NCI-H2196 treated with DMSO at 0.1 percent for 48 hours (cell line): ENCODE results near the gene KCNH3.
"Not testable (repeated sequence)": the region's sequence is repeated elsewhere in the genome, so short reads cannot be mapped to it uniquely, and the experiment has no call there.

Source experiments
- DNase-seq: peaks from one replicate; lab custom pipeline; 2025; ENCODE audit not compliant: unreplicated experiment; lab: John Stamatoyannopoulos, UW

KCNH3 gene

GRCh38 chr12:49525942-49526341 lies 12.9 kb upstream of the KCNH3 start:
- no peak for DNase-seq

- no peak for DNase-seq
Measured at GRCh38 chr12:49527361-49528130, 11.3 kb upstream of the KCNH3 start.

- DNase-seq: no peak
Measured at GRCh38 chr12:49529414-49529813, 9.4 kb upstream of the KCNH3 start.

DNA sequence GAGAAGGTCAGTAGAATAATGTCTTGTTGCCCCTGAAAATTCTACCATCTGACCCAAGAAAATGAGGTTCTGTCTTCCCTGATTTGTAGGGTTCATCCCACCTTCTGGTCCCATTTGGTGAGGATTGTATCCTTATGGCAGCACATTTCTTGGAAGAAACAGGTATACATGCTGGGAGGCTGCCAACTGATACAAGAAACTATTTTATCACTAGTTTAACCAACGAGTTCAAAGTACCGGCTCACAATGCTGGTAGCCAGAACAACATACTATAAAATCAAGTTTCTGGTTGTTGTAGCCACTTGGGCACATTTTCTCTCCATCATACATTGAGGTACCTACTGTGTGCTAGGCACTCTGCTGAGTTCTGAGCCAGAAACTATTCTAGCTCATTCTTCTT lies 7.1 kb upstream of the KCNH3 start:
- DNase-seq: no peak

DNA sequence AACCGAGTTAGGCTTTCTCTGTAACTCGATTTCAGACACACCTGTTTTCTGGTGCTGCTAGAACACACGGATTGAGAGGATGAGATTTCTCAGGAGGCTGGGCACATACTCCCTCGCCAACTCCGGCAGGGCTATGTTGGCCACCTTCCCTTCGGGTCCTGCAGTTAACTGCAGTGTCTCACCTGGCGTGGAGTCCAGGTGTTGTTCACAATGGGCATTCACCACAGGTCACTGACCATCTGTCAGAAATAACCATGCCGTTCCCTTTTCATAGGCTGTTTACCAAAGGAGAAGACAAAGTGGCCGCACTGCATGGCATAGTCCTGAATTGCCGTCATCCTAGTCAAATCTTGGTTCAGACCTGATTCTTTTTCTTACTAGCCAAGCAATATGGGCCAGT lies 5.5 kb upstream of the KCNH3 start:
- DNase-seq: no peak

DNA sequence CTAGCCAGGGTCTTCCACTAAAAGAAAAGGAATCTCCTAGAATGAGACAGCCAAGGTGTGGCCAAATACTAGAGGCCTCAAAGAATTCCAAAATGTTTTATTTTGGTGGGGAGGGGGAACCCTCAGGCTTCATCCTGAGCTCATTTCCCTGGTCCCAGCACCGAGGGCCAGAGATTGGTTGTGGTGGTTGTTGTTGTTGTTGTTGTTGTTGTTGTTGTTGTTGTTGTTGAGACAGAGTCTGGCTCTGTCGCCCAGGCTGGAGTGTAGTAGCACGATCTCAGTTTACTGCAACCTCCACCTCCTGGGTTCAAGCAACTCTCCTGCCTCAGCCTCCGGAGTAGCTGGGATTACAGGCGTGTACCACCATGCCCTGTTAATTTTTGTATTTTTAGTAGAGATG lies 4.7 kb upstream of the KCNH3 start:
- not testable (repeated sequence) for DNase-seq

- DNase-seq: no peak
Measured at GRCh38 chr12:49534731-49535278, 4.0 kb upstream of the KCNH3 start.

DNA sequence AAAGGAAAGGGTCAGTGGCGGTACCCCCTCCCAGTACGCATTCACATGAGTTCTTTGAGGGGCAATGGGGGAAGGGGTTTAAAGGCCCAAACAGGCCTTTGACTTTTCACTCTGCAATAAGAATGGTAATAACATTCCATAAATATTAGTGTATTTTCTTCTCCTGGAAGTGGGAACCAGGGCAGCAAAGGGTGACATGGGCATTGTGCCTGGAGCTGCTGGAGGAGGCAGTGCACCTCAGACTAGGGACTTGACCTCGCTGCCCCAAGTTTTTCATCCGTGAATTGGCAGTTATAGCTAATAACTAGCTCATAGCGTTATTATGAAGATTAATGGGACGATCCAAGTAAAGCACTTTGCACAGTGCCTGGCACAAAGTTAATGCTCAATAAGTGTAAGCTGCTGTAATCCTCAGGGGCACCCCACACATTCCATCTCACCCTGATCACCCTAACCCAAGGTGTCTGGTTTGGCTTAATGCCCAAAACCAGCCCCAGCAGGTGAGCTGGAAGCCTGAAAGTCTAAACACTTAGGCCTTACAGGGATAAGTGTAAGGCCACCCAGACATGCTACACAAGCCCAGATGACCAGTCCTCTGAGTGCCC lies 2.8 kb upstream of the KCNH3 start:
- no peak for DNase-seq

- DNase-seq: no peak
Measured at GRCh38 chr12:49536526-49537071, 2.2 kb upstream of the KCNH3 start.

DNA sequence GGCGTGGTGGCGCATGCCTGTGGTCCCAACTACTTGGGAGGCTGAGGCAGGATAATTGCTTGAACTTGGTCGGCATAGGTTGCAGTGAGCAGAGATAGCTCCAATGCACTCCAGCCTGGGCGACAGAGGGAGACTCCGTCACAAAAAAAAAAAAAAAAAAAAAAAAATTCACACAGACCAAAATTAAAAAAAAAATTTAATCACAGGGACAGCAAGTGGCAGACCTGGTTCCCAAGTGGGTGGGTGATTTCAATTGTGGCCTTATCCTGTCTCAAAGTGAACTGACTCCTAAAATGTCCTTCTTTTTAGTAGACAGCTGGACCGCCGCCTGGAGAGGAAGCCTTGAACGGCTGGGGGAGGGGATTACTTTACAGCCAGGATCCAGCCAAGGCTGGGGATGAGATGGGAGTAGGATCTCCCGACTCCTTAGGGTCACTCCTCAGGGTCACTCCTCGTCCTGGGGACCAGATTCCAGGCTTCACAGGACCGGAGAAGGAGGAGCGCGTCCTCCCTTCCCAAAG lies 1.5 kb upstream of the KCNH3 start:
- no peak for DNase-seq

DNA sequence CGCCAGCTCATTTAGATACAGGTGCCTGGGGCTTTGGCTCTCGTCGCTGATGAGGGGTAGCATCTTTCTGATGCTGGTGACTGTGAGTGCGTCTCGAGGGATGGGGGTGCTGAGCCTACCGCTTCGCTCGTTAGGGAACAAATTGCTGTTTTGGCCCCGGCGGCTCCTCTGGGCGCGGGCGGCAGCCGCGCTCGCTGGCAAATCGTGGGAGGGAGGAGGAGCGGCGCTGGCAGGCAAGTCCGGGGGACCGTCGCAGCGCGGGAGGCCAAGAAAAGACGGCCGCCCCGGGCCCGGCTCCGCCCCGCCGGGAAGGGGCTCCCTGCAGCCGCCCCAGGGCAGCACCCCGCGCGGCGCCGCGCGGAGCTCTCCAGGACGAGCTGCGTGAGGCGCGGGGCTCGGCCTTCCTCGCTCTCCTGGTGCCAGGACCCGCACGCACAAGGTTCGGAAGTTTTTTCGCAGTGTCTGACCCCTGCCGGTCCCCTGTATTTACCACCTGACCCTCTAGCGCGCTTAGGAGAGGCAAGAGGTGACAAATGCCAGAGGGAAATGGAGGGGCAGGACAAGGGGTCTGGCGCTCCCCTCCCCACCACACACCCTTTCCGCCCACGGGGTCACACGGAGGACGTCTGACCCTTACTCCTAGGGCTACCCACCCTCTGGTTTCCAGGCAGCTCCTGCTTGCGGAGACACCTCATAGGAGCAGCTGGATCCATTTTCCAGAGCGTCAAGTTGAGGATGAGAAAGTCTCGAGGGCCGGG lies 899 bp upstream of the KCNH3 start:
- DNase-seq: no peak

GRCh38 chr12:49539406-49540228 lies 787 bp downstream of the KCNH3 start:
- DNase-seq: no peak

DNA sequence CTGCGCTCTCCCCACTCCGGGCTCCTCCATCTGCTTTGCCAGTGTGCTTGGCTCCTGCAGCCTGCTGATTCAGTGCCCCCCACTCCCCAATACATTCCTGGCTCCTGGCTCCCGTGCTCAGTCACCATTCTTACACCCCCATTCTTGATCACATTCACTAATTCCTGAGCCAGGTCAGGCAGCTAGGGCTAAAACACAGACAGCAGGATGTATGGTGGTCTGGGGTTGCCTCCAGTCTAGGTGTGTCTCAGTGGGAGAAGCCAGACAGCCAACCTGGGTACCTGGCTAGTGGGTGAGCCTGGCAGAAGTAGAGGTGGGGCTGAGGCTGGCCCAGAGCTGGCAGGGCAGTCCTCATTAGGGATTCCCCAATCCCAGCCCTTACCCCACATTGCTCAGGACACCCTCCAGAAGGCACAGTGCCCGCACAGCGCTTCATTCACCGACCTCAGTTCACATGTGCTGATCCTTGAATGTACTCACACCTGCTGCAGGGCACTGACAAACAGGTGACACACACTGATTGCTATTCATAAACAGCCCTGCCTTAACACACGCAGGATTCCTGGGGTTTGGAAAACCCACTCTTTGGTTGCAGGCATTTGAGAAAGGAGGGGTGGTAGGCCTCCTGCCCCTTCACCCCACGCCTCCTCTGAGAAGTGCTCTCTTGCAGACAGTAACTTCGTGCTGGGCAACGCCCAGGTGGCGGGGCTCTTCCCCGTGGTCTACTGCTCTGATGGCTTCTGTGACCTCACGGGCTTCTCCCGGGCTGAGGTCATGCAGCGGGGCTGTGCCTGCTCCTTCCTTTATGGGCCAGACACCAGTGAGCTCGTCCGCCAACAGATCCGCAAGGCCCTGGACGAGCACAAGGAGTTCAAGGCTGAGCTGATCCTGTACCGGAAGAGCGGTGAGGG lies 1.7 kb downstream of the KCNH3 start:
- DNase-seq: no peak

- DNase-seq: no peak
Measured at GRCh38 chr12:49541140-49541861, 2.5 kb downstream of the KCNH3 start.

- DNase-seq: no peak
Measured at GRCh38 chr12:49541911-49542505, 3.2 kb downstream of the KCNH3 start.

DNA sequence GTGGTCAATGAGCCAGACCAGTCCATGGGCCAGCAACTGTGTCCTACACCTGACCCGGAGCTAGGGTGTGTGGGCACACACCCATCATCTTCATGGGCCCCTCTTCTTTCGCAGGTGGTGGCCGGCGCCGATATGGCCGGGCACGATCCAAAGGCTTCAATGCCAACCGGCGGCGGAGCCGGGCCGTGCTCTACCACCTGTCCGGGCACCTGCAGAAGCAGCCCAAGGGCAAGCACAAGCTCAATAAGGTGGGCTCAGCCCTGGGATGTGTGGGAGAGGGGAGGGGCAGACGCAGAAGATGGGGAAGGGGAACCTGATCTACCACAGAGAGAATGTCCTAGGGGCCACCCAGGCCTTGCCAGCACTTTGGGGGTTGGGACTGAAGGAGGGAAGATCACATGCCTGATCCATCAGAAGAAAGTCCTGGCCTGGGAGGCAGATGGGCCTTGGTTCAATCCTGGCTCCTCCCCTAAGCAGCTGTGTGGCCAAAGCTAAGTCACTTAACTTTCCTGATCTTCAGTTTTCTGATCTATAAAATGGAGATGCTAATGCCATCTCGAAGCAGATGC lies 3.8 kb downstream of the KCNH3 start:
- DNase-seq: no peak

GRCh38 chr12:49543221-49543913 lies 4.5 kb downstream of the KCNH3 start:
- DNase-seq: no peak
